Loucy (cell line): ENCODE data around the gene CENPP.

Source experiments
- H2AFZ ChIP-seq: fragments of 200-600 bp; sonication (generic); 2 replicates; pipeline ENCODE4 v1.6.0; 2016; ENCODE audit warnings: antibody characterized with exemption, mild to moderate bottlenecking, low read length, moderate library complexity
- H3F3A ChIP-seq: fragments of 200-600 bp; 2 replicates; pipeline ENCODE4 v1.6.0; 2016; ENCODE audit warnings: antibody characterized with exemption, low read depth, mild to moderate bottlenecking
- H3K27me3 ChIP-seq: fragments of 200-600 bp; sonication (generic); 2 replicates; pipeline ENCODE4 v1.6.1; 2014; ENCODE audit warnings: low read length, mild to moderate bottlenecking; ENCODE audit not compliant: insufficient read depth, poor library complexity, severe bottlenecking
- H3K36me3 ChIP-seq: fragments of 200-600 bp; sonication (generic); 2 replicates; pipeline ENCODE4 v1.6.1; 2016; ENCODE audit warnings: low read length; ENCODE audit not compliant: insufficient read depth
- H3K4me1 ChIP-seq: fragments of 200-600 bp; sonication (generic); 2 replicates; pipeline ENCODE4 v1.5.1; 2014; ENCODE audit warnings: low read length, mild to moderate bottlenecking; ENCODE audit not compliant: insufficient read depth, poor library complexity, severe bottlenecking
- H3K4me2 ChIP-seq: fragments of 200-600 bp; sonication (generic); 2 replicates; pipeline ENCODE4 v1.6.0; 2014; ENCODE audit warnings: antibody characterized with exemption, low read length, low read depth, mild to moderate bottlenecking; ENCODE audit not compliant: poor library complexity, severe bottlenecking
- H3K4me3 ChIP-seq: fragments of 200-600 bp; sonication (generic); 2 replicates; pipeline ENCODE4 v1.5.1; 2014; ENCODE audit warnings: low read length, mild to moderate bottlenecking, mixed read lengths; ENCODE audit not compliant: poor library complexity, severe bottlenecking
- H3K79me2 ChIP-seq: fragments of 200-600 bp; sonication (generic); 2 replicates; pipeline ENCODE4 v1.6.1; 2014; ENCODE audit warnings: low read length; ENCODE audit not compliant: insufficient read depth
- H3K9ac ChIP-seq: fragments of 200-600 bp; sonication (generic); 2 replicates; pipeline ENCODE4 v1.6.0; 2014; ENCODE audit warnings: mild to moderate bottlenecking, low read depth, low read length, moderate library complexity; ENCODE audit not compliant: poor library complexity, severe bottlenecking
- H3K9me2 ChIP-seq: fragments of 200-600 bp; sonication (generic); replicated peaks from 2 replicates; pipeline ENCODE4 v1.6.1; 2016; ENCODE audit warnings: low read depth, low read length, mixed read lengths
- H3K9me3 ChIP-seq: fragments of 200-600 bp; sonication (generic); 2 replicates; pipeline ENCODE4 v1.6.1; 2014; ENCODE audit warnings: mild to moderate bottlenecking, antibody characterized with exemption, low read length, low read depth; ENCODE audit not compliant: insufficient read depth
- H4K20me1 ChIP-seq: fragments of 200-600 bp; sonication (generic); 2 replicates; pipeline ENCODE4 v1.6.0; 2014; ENCODE audit warnings: antibody characterized with exemption, low read length, mild to moderate bottlenecking; ENCODE audit not compliant: insufficient read depth, poor library complexity, severe bottlenecking
- EZH2phosphoT487 ChIP-seq: fragments of 200-600 bp; IDR thresholded peaks from 2 replicates; pipeline ENCODE4 v1.6.1; 2018; ENCODE audit warnings: antibody characterized with exemption, mild to moderate bottlenecking, moderate library complexity, borderline replicate concordance
- TF ChIP-seq, protein P1 (sequence below): fragments of 200-600 bp; sonication (generic); conservative IDR thresholded peaks from 2 replicates; pipeline ENCODE4 v1.5.1; 2014; ENCODE audit warnings: mild to moderate bottlenecking, antibody characterized with exemption, low read length

CENPP gene

DNA sequence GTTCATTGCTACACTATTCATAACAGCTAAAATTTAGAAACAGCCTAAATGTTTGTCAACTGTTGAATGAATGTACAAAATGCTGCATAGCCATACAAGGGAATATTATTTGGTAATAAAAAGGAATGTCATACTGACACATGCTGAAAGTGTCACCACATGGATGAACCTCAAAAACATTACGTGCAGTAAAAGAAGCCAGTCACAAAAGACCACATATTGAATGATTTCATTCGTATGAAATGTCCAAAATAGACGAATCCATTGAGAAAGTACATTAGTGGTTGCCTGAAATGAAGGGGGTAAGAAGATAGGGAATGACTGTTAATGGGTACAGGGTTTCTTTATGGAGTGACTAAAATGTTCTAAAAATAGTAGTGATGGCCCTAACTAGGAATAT, 221.6 kb downstream of the CENPP start:
- H3K4me2 ChIP-seq, result no peak overlapping the region
- no peak overlapping the region for H3K4me3 ChIP-seq
- no peaks in the 10 kb centered on the region for H4K20me1 ChIP-seq
- no peaks in the 10 kb centered on the region for H3K27me3 ChIP-seq
- H2AFZ ChIP-seq, result no peak overlapping the region
- H3K36me3 ChIP-seq, result no peaks in the 10 kb centered on the region
- no peaks in the 10 kb centered on the region for H3K79me2 ChIP-seq
- H3K9me2 ChIP-seq, result no peaks in the 10 kb centered on the region
- no peaks in the 10 kb centered on the region for H3F3A ChIP-seq
- H3K9ac ChIP-seq, result no peak overlapping the region
- no peaks in the 10 kb centered on the region for H3K9me3 ChIP-seq
- no peaks in the 10 kb centered on the region for H3K4me1 ChIP-seq
- TF ChIP-seq, protein P1, sequence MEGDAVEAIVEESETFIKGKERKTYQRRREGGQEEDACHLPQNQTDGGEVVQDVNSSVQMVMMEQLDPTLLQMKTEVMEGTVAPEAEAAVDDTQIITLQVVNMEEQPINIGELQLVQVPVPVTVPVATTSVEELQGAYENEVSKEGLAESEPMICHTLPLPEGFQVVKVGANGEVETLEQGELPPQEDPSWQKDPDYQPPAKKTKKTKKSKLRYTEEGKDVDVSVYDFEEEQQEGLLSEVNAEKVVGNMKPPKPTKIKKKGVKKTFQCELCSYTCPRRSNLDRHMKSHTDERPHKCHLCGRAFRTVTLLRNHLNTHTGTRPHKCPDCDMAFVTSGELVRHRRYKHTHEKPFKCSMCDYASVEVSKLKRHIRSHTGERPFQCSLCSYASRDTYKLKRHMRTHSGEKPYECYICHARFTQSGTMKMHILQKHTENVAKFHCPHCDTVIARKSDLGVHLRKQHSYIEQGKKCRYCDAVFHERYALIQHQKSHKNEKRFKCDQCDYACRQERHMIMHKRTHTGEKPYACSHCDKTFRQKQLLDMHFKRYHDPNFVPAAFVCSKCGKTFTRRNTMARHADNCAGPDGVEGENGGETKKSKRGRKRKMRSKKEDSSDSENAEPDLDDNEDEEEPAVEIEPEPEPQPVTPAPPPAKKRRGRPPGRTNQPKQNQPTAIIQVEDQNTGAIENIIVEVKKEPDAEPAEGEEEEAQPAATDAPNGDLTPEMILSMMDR, result no peak
- TF ChIP-seq EZH2phosphoT487, result no peak

DNA sequence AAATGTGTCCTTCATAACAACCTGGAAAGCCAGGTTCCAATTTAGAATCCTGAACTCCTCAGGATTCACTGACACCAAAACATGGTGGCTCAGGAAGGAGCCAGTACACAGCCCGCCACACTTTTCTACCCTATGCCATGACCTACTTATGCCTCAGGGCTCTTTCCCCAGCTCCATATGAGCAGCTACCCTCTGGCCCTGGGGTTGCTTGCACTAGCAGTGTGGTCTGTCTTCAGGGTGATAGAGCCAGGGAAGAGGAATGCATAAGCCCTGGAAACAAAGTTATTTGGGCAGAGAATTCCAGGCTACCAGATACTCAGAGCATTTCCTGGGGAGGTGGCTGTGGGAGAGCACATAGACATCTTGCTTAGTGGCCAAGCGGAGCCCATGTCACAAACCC, 225.0 kb downstream of the CENPP start:
- H3K27me3 ChIP-seq, result no peaks in the 10 kb centered on the region
- H3K79me2 ChIP-seq, result no peaks in the 10 kb centered on the region
- H3K4me3 ChIP-seq, result no peak overlapping the region
- no peak overlapping the region for H3K4me2 ChIP-seq
- no peak overlapping the region for H2AFZ ChIP-seq
- no peaks in the 10 kb centered on the region for H4K20me1 ChIP-seq
- H3K4me1 ChIP-seq, result no peaks in the 10 kb centered on the region
- no peaks in the 10 kb centered on the region for H3K9me2 ChIP-seq
- no peak overlapping the region for H3K9ac ChIP-seq
- no peaks in the 10 kb centered on the region for H3K9me3 ChIP-seq
- no peaks in the 10 kb centered on the region for H3K36me3 ChIP-seq
- H3F3A ChIP-seq, result no peaks in the 10 kb centered on the region
- no peak for TF ChIP-seq EZH2phosphoT487
- TF ChIP-seq, protein P1, result no peak

DNA sequence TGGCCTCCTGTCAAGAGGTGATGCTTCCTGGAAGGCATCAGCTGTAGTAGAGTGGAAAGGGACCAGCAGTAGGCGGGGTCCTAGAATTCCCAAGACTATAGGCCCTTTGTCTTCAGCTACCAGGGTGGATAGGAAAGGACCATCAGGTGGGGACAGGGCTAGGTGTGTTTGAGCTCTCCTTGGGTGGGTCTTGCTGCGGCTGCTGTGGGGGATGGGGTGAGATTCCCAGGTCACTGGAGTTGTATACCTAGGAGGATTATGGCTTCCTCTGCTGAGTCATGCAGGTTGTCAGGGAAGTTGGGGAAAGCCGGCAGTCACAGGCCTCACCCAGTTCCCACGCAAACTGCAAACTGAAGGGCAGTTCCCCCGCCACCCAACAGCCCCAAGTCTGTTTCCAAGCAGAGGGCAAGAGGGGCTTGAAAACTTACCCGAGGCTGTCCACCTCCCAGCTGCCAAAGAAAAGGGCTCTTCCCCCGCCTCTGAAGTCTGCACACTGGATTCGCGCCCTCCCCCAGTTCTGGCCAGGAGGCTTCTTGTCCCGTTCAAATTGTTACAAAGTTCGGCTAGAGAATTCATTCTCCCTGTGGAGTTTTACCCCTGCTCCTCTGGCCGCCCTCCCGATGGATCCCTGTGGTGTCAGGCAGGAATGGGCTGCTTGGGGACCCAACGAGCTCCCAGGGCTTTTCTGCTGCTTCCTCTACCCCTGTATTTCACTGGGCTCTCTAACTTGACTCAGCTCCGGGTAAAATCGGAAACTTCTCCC, 233.0 kb downstream of the CENPP start:
- Histone ChIP-seq H3K9ac (no peak overlapping the region), H3K4me2 (no peak overlapping the region), H2AFZ (no peak overlapping the region), H3K4me1 (peaks cover 21% of the 10 kb centered on the region), H3K79me2 (no peaks in the 10 kb centered on the region), H3K9me3 (no peaks in the 10 kb centered on the region), H4K20me1 (no peaks in the 10 kb centered on the region), H3K27me3 (no peaks in the 10 kb centered on the region), H3F3A (no peaks in the 10 kb centered on the region), H3K36me3 (no peaks in the 10 kb centered on the region), H3K4me3 (no peak overlapping the region), H3K9me2 (no peaks in the 10 kb centered on the region)
- TF ChIP-seq EZH2phosphoT487, result no peak
- TF ChIP-seq, protein P1, result no peak
